ENCODE results near the gene SGMS1. TPM values are rescaled to one million over a fixed set of nuclear protein-coding genes. Genes with fewer than 3 reads are reported as not detected.
"Not testable (repeated sequence)": the region's sequence is repeated elsewhere in the genome, so short reads cannot be mapped to it uniquely, and the experiment has no call there.

Gene SGMS1
- 61.2 and 122 TPM in 2 replicates for total RNA-seq (ENCODE audit: low replicate concordance)

DNA sequence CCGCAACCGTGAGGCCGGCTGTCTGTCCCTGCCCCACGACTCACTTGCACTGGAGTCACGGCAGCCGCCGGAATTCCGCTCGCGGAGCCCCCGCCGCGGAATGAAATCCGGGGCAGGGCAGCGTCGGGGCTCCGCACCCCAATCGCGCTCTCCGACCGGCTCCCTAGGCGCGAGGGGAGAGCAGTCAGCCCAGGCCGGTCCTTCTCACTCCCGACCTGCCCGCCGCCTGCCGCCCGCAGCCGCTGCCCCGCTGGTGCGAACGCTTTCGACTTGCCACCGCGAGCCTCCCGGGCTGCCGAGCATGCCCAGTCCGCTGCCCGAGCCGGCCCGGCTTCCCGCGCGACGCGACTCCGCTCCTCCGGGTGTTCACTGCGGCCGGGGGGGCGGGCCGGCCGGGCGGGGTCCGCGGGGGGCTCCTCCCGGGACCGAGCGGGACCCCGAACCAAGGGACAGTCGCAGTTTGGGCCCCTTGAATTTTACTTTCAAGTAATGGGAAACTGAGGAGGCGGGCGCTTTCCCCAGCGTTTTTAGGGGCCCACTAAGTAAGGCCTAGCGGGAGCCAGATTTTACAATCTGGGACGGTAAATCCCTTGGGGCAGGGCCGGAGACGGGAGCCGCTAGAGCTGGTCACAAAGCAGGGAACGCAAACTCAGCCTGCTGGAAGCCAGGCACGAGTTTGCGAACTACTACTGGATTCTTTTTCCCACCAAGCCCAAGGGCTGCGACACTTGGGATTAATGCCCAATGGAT lies at the start of gene SGMS1:
SGMS1 (minus strand) TSS at position 294 of the 750 bp plus-strand sequence. CDS start 279,842 bp downstream, outside the sequence.
- TF ChIP-seq, protein P1, sequence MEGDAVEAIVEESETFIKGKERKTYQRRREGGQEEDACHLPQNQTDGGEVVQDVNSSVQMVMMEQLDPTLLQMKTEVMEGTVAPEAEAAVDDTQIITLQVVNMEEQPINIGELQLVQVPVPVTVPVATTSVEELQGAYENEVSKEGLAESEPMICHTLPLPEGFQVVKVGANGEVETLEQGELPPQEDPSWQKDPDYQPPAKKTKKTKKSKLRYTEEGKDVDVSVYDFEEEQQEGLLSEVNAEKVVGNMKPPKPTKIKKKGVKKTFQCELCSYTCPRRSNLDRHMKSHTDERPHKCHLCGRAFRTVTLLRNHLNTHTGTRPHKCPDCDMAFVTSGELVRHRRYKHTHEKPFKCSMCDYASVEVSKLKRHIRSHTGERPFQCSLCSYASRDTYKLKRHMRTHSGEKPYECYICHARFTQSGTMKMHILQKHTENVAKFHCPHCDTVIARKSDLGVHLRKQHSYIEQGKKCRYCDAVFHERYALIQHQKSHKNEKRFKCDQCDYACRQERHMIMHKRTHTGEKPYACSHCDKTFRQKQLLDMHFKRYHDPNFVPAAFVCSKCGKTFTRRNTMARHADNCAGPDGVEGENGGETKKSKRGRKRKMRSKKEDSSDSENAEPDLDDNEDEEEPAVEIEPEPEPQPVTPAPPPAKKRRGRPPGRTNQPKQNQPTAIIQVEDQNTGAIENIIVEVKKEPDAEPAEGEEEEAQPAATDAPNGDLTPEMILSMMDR (IDR thresholded peaks at IDR 0.05; ENCODE audit: insufficient read depth, low read length) = no peak
- peak; percentile 77 for DNase-seq (ENCODE audit: low read depth)
- peak within 1 kb of the TSS; percentile 81 for H3K4me3 ChIP-seq (ENCODE audit: low read depth, low read length)

- H3K4me3 ChIP-seq (ENCODE audit: low read depth, low read length); DNase-seq (ENCODE audit: low read depth): not testable (repeated sequence)
Measured at GRCh38 chr10:50672152-50672551, 48.4 kb upstream of the SGMS1 start.

DNA sequence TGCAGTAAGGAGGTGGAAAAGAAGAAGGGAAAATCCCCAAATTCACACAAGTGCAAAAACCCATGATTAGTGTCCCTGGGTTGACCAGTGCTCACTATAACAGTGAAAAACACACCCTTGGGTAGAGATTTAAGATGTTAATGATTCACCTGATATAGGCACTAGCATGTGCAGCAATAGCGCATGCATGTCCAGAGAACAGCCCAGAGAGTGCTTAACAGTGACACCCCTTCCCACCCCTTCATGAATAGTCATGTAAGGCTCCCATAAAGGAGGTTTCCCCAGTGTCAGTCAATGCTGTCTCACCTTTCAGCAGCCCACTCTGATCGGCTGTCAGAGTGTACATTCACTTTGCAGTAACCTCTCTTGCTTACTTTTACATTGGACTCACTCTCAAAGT lies 47.9 kb upstream of the SGMS1 start:
- H3K4me3 ChIP-seq (ENCODE audit: low read depth, low read length); DNase-seq (ENCODE audit: low read depth): not testable (repeated sequence)

GRCh38 chr10:50669957-50670356 lies 46.2 kb upstream of the SGMS1 start:
- not testable (repeated sequence) for H3K4me3 ChIP-seq (ENCODE audit: low read depth, low read length); DNase-seq (ENCODE audit: low read depth)

DNA sequence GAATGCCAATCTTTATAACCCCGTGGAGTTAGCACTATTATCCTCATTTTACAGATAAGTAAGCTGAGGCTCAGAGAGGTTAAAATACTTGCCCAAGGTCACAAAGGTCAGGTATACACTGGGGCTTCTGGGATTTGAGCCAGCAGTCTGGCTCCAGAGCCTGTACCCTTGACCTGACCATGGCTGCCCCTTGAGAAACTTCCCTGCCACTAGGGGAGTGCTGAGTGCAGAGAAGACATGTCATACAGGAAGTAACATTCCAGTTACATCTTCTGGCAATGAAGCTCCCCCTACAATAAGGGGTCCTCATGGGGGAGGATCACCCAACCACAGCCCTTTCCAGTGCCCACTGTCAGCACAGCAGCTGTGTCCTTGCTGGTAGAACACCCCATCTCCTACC lies 43.6 kb upstream of the SGMS1 start:
- not testable (repeated sequence) for DNase-seq (ENCODE audit: low read depth); H3K4me3 ChIP-seq (ENCODE audit: low read depth, low read length)

- DNase-seq (ENCODE audit: low read depth); H3K4me3 ChIP-seq (ENCODE audit: low read depth, low read length): not testable (repeated sequence)
Measured at GRCh38 chr10:50662420-50662819, 38.7 kb upstream of the SGMS1 start.

DNA sequence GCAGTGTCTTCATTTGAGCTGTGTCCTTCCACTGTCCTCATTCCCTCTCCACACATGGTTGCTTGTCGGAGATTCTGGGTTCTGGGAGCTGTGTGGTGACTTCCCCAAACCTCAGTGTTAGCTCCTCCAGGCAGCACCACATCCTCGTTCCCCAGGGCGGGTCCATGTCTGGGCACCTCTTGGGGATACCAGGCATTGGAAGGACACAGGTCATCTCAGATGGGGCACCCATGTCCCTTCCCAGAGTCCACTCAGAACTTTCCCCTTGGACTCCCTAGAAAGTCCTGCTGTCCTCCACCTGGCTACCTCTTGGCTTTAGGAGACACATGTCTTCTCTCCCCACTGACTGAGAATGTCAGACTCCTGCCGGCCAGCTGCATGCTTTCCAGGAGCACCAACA lies 37.8 kb upstream of the SGMS1 start:
- not testable (repeated sequence) for H3K4me3 ChIP-seq (ENCODE audit: low read depth, low read length); DNase-seq (ENCODE audit: low read depth)

- peak overlapping the region; percentile 58 for H3K4me3 ChIP-seq (ENCODE audit: low read depth, low read length)
- peak; percentile 14 for DNase-seq (ENCODE audit: low read depth)
- TF ChIP-seq, protein P1 (IDR thresholded peaks at IDR 0.05; ENCODE audit: insufficient read depth, low read length) = peak; percentile 25
Measured at GRCh38 chr10:50659865-50660730, 36.3 kb upstream of the SGMS1 start.

GRCh38 chr10:50659016-50659864 lies 35.5 kb upstream of the SGMS1 start:
- peak overlapping the region; percentile 58 for H3K4me3 ChIP-seq (ENCODE audit: low read depth, low read length)
- not testable (repeated sequence) for DNase-seq (ENCODE audit: low read depth)

DNA sequence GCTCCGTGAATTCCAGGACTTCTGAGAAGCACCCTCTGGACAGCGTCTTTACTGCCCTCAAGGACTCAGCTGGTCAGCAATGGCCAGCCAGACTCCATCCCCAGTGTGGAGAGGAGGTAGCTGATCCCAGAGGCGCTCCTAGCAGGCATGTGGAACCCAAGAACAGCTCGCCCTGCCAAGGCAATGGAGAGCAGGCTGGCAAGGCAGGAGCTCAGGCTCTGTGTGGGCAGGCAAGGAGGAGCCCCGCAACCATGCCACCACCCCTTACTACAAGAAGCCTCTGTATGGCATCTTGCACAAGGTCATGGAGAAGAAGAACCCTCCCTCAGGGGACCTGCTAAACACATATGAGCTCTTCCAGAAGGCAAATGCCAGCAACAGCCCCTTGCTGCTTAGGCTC lies 34.4 kb upstream of the SGMS1 start:
- H3K4me3 ChIP-seq (ENCODE audit: low read depth, low read length) = no peak overlapping the region
- no peak for DNase-seq (ENCODE audit: low read depth)
- TF ChIP-seq, protein P1 (IDR thresholded peaks at IDR 0.05; ENCODE audit: insufficient read depth, low read length) = no peak

All from fibroblast of the aortic adventitia (primary cell).